ENCODE results near the gene RPLP1. TPM values are rescaled to one million over a fixed set of nuclear protein-coding genes. Genes with fewer than 3 reads are reported as not detected.
"Not testable (repeated sequence)": the region's sequence is repeated elsewhere in the genome, so short reads cannot be mapped to it uniquely, and the experiment has no call there.

The RPLP1 gene
- total and polyA plus RNA-seq, 2 of the 8 experiments (the other 6 are each of a cell fraction or from before 2014, with no cell fraction given), result 2,089 to 4,387 TPM

GRCh38 chr15:69450221-69450620 is 2.4 kb upstream of the RPLP1 start:
- H3K9me3 ChIP-seq (ENCODE audit: insufficient read depth in 2 of 2, low read depth in 1 of 2, low read length in 1 of 2); H3K18ac ChIP-seq (ENCODE audit: extremely low read depth, low read length); H4K8ac ChIP-seq (ENCODE audit: extremely low read depth, insufficient read depth, low read length); H2BK120ac ChIP-seq (replicated peaks; ENCODE audit: low read depth, low read length); H3K79me1 ChIP-seq (ENCODE audit: low read depth, low read length); H2BK5ac ChIP-seq (ENCODE audit: low read depth, low read length); H3K4me1 ChIP-seq (replicated peaks in 1 of 4; ENCODE audit: control insufficient read depth in 3 of 4, insufficient read depth in 4 of 4, low read length in 3 of 4); H4K5ac ChIP-seq (ENCODE audit: insufficient read length, low read depth, low read length); H3K23me2 ChIP-seq (ENCODE audit: low read depth, low read length); H2BK20ac ChIP-seq (ENCODE audit: low read length); H3K4ac ChIP-seq (replicated peaks; ENCODE audit: insufficient read length, low read depth, low read length); H3K9ac ChIP-seq (replicated peaks in 1 of 4; ENCODE audit: extremely low read depth in 1 of 4, low read depth in 3 of 4, low read length in 3 of 4); H3K23ac ChIP-seq (ENCODE audit: insufficient read length); H2BK15ac ChIP-seq (ENCODE audit: low read length); H2BK12ac ChIP-seq (ENCODE audit: low read depth, low read length); H3K4me3 ChIP-seq (ENCODE audit: extremely low read depth in 1 of 4, insufficient read depth in 2 of 4, low read depth in 3 of 4, low read length in 4 of 4); H3K14ac ChIP-seq (ENCODE audit: insufficient read length); H4K91ac ChIP-seq (replicated peaks; ENCODE audit: insufficient read length, low read length); FAIRE-seq; H3K4me2 ChIP-seq (ENCODE audit: insufficient read depth in 1 of 2, low read depth in 2 of 2, low read length in 2 of 2); H2AK5ac ChIP-seq (ENCODE audit: low read depth, low read length); H2AFZ ChIP-seq (ENCODE audit: low read length); H3K56ac ChIP-seq (replicated peaks; ENCODE audit: insufficient read length, low read depth, low read length); H3K27me3 ChIP-seq (replicated peaks in 1 of 4; ENCODE audit: control insufficient read depth in 3 of 4, extremely low read depth in 1 of 4, insufficient read depth in 3 of 4, low read length in 3 of 4); DNase-seq (ENCODE audit: low read depth in 1 of 2, low spot score in 2 of 2); H3K27ac ChIP-seq (ENCODE audit: low read depth, low read length): not testable (repeated sequence)
- POLR2A ChIA-PET (ENCODE audit: partially characterized antibody), result interaction anchor here (1.5 to 9.7 kb wide), 3 partner anchors 15 to 33 kb away, joined by 4 to 207 read pairs (median 97); partner anchors contain the start of gene KIF23
- peaks cover 16 to 18% of the 10 kb centered on the region in 2 experiments for H4K20me1 ChIP-seq (replicated peaks in 1 of 2; ENCODE audit: control insufficient read depth in 1 of 2, insufficient read depth in 2 of 2, low read length in 2 of 2)
- WGBS, 2 experiments (ENCODE audit: extremely low coverage in 1 of 2, insufficient coverage in 1 of 2, insufficient read length in 1 of 2, insufficient replicate concordance in 2 of 2, low coverage in 1 of 2, low lambda C conversion rate in 2 of 2, missing lambda C conversion rate in 1 of 2), result 97% methylated on average over 4 of the region's 4 CpGs; no CpG with 5 or more reads in 1 of the 2 experiments
- CTCF ChIA-PET (ENCODE audit: partially characterized antibody), result interaction anchor here (2.4 kb wide), 1 partner anchor 16 kb away, joined by 10 read pairs; no protein-coding TSS in a partner anchor
- peaks cover 9 to 54% (median 42%) of the 10 kb centered on the region in 4 experiments for H3K36me3 ChIP-seq (ENCODE audit: control insufficient read depth in 2 of 4, insufficient read depth in 4 of 4, low read length in 3 of 4)
- peaks cover 14 to 26% of the 10 kb centered on the region in 2 experiments for H3K79me2 ChIP-seq (ENCODE audit: control insufficient read depth in 1 of 2, insufficient read depth in 2 of 2, low read length in 2 of 2)

Measured in H1 (cell line).